ENCODE measurements around the gene KIAA0753. TPM values are rescaled to one million over a fixed set of nuclear protein-coding genes. Genes with fewer than 3 reads are reported as not detected.

The KIAA0753 gene
- total RNA-seq, 1 experiment from 2014 or later, result 13.0 TPM

- H3K36me3 ChIP-seq (ENCODE audit: control insufficient read depth, insufficient read depth, low read length), result no peaks in the 10 kb centered on the region
- in situ Hi-C loops (cut with HindIII; ENCODE audit: low pct_unique_long_range_greater_than_20kb, low sequenced_read_pairs) (no loop called here), intact Hi-C loops (cut with micrococcal nuclease; ENCODE audit: unreplicated experiment) (no loop called here)
- H3K27me3 ChIP-seq (ENCODE audit: control insufficient read depth, insufficient read depth, low read length), result no peaks in the 10 kb centered on the region
- DNase-seq (ENCODE audit: low read depth, low spot score), result no peak
- H3K9me3 ChIP-seq (ENCODE audit: control insufficient read depth, insufficient read depth, low read depth, low read length), result no peaks in the 10 kb centered on the region
- no peak for ATAC-seq
- H3K4me1 ChIP-seq (ENCODE audit: control insufficient read depth, insufficient read depth, low read length), result no peaks in the 10 kb centered on the region
- H3K4me3 ChIP-seq (ENCODE audit: low read depth in 2 of 2, low read length in 2 of 2), result no peak overlapping the region
- TF ChIP-seq SIN3A (IDR thresholded peaks at IDR 0.05; ENCODE audit: borderline replicate concordance, insufficient read depth, low read depth, low read length) (no peak), TCF7L2 (IDR thresholded peaks at IDR 0.05; ENCODE audit: low read depth, low read length) (no peak), POLR2AphosphoS5 (IDR thresholded peaks at IDR 0.05; ENCODE audit: low read depth, low read length) (no peak)
- TF ChIP-seq, protein P1, sequence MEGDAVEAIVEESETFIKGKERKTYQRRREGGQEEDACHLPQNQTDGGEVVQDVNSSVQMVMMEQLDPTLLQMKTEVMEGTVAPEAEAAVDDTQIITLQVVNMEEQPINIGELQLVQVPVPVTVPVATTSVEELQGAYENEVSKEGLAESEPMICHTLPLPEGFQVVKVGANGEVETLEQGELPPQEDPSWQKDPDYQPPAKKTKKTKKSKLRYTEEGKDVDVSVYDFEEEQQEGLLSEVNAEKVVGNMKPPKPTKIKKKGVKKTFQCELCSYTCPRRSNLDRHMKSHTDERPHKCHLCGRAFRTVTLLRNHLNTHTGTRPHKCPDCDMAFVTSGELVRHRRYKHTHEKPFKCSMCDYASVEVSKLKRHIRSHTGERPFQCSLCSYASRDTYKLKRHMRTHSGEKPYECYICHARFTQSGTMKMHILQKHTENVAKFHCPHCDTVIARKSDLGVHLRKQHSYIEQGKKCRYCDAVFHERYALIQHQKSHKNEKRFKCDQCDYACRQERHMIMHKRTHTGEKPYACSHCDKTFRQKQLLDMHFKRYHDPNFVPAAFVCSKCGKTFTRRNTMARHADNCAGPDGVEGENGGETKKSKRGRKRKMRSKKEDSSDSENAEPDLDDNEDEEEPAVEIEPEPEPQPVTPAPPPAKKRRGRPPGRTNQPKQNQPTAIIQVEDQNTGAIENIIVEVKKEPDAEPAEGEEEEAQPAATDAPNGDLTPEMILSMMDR (IDR thresholded peaks at IDR 0.05), result no peak
- TF ChIP-seq, protein P2, sequence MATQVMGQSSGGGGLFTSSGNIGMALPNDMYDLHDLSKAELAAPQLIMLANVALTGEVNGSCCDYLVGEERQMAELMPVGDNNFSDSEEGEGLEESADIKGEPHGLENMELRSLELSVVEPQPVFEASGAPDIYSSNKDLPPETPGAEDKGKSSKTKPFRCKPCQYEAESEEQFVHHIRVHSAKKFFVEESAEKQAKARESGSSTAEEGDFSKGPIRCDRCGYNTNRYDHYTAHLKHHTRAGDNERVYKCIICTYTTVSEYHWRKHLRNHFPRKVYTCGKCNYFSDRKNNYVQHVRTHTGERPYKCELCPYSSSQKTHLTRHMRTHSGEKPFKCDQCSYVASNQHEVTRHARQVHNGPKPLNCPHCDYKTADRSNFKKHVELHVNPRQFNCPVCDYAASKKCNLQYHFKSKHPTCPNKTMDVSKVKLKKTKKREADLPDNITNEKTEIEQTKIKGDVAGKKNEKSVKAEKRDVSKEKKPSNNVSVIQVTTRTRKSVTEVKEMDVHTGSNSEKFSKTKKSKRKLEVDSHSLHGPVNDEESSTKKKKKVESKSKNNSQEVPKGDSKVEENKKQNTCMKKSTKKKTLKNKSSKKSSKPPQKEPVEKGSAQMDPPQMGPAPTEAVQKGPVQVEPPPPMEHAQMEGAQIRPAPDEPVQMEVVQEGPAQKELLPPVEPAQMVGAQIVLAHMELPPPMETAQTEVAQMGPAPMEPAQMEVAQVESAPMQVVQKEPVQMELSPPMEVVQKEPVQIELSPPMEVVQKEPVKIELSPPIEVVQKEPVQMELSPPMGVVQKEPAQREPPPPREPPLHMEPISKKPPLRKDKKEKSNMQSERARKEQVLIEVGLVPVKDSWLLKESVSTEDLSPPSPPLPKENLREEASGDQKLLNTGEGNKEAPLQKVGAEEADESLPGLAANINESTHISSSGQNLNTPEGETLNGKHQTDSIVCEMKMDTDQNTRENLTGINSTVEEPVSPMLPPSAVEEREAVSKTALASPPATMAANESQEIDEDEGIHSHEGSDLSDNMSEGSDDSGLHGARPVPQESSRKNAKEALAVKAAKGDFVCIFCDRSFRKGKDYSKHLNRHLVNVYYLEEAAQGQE (IDR thresholded peaks at IDR 0.05; ENCODE audit: insufficient read depth in 1 of 2, low read depth in 2 of 2, low read length in 1 of 2), result no peak
- CTCF ChIA-PET, result no interaction called here
- POLR2A ChIA-PET, result no interaction called here
- no TSS peak for BruUV-seq (replicated peaks)
- no peak overlapping the region for H3K27ac ChIP-seq (ENCODE audit: low read length)
These were observed 30.9 kb upstream of the KIAA0753 start for GRCh38 chr17:6671431-6671830.

DNA sequence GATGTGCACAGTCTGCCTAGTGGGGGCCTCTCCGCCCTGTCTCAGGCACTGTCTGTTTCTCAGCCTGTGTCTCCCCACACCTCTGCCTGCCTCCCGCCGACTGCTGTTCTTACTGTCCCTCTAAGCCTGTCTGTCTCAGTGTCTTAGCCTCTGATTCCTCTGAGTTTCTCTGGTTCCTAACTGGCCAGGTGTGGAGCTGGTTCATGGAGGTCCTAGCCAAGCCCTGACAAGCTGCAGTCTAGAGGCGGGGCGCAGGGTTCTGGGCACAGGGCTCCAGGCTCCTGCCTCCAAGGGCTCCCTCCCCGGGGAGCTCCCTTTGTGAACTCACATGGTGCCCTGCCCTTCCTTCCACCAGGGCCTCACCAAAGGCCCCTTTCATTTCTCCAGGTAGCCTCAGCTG lies 30.5 kb upstream of the KIAA0753 start:
- no peaks in the 10 kb centered on the region for H3K36me3 ChIP-seq (ENCODE audit: control insufficient read depth, insufficient read depth, low read length)
- in situ Hi-C loops (cut with HindIII; ENCODE audit: low pct_unique_long_range_greater_than_20kb, low sequenced_read_pairs), result no loop called here

More for the DNA sequence above, 30.5 kb upstream of the KIAA0753 start:
- BruUV-seq (replicated peaks), result no TSS peak
- CTCF ChIA-PET, result no interaction called here
- intact Hi-C loops (cut with micrococcal nuclease; ENCODE audit: unreplicated experiment), result no loop called here
- no peaks in the 10 kb centered on the region for H3K27me3 ChIP-seq (ENCODE audit: control insufficient read depth, insufficient read depth, low read length)
- no peak overlapping the region for H3K27ac ChIP-seq (ENCODE audit: low read length)
- TF ChIP-seq TCF7L2 (IDR thresholded peaks at IDR 0.05; ENCODE audit: low read depth, low read length) (no peak), POLR2AphosphoS5 (IDR thresholded peaks at IDR 0.05; ENCODE audit: low read depth, low read length) (no peak), SIN3A (IDR thresholded peaks at IDR 0.05; ENCODE audit: borderline replicate concordance, insufficient read depth, low read depth, low read length) (no peak)
- TF ChIP-seq, protein P2 (IDR thresholded peaks at IDR 0.05; ENCODE audit: insufficient read depth in 1 of 2, low read depth in 2 of 2, low read length in 1 of 2), result no peak
- TF ChIP-seq, protein P1 (IDR thresholded peaks at IDR 0.05), result no peak
- no peak for ATAC-seq
- H3K4me1 ChIP-seq (ENCODE audit: control insufficient read depth, insufficient read depth, low read length), result no peaks in the 10 kb centered on the region
- H3K9me3 ChIP-seq (ENCODE audit: control insufficient read depth, insufficient read depth, low read depth, low read length), result no peaks in the 10 kb centered on the region
- H3K4me3 ChIP-seq (ENCODE audit: low read depth in 2 of 2, low read length in 2 of 2), result no peak overlapping the region
- no peak for DNase-seq (ENCODE audit: low read depth, low spot score)
- POLR2A ChIA-PET, result no interaction called here

Data from Panc1 (cell line).